GF-D8 (cell line): ENCODE data around the gene MINPP1.
"Not testable (repeated sequence)": the region's sequence is repeated elsewhere in the genome, so short reads cannot be mapped to it uniquely, and the experiment has no call there.

Experiments used
- DNase-seq: peaks from one replicate; lab custom pipeline; 2025; lab: John Stamatoyannopoulos, UW

Gene MINPP1

DNA sequence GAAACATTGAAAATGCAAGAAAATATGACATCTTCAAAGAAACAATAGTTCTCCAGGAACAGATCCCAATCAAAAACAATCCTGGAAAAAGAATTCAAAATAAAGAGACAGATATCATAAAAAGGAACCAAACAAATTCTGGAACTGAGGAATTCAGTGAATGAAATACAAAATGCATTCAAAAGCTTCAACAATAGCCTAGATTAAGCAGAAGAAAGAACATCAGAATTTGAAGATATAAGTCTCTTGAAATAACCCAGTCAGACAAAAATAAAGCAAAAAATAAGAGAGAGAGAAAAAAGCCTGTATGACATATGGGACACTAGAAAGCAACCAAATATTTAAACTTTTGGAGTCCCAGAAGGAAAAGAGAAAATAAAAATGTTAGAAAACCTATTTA, 60.3 kb downstream of the MINPP1 start:
- no peak for DNase-seq

DNA sequence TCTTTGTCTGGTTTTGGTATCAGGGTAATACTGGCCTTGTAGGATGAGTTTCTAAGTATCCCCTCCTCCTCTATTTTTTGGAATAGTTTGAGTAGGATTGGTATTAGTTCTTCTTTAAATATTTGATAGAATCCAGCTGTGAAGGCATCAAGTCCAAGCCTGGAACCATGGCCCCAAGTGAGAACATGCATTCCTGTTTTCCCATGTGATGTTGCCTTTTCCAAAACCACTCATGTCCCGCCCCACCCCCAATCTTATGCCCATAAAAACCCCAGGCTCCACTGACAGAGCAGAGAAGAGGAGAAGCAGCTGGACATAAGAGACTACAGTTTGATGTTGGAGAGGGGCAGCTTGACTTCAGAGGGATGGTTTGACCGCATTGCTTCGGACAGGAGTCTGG, 71.2 kb downstream of the MINPP1 start:
- no peak for DNase-seq

DNA sequence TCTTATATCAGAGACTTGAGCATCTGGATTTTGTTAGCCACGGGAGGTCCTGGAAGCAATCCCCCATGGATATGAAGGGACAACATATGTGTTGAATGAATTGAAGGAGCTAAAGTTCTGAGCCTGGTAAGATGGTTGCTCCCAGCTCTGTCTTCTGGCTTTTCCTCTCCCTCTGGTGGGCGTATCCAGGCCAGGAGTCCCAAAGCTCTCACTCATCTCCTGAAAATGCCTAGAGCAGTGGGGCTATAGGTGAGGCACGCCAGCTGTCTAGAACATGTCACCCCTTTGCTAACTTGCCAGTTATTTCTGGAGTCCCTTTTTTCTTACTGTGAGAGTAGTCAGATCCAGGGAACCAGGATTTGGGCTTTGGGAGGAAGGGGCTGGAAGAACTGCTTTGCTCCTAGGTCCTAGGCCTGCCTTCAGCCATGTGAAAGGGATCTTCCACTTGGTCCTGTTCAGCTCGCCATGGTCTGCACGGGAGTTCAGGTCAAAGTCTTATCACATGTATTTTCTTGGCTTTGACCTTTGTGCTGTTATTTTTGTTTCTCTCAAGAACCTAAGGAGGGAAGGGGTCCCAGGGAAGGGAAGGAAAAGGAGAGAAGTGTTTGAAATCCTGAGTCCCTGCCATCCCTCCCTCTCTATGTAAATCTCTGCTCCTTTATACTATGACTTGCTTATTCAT, 73.6 kb downstream of the MINPP1 start:
- no peak for DNase-seq

DNA sequence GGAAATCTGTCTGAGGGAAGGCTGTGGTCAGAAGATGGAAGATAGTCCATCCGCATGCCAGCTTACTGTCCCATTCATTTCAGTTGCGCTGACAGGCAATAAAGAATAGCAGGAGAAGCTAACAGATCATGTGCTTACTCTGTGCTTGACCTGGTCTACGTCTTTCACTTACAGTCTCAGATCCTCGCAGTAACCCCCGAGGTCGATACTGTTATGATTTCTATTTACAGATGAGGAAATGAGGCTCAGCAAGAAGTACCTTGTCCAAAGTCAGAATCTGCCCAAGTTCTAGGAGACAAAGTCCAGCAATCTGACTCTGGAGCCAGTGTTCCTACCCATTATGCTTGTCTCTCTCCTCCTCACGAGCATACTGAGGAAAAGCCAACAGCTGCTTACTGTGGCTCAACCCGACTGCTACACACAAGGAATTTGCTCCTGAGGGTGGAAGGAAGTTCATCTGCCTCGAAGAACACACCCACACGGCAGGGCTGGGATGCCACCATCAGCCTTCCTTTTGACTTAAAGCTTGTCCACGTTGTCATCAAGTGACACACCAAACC, 74.2 kb downstream of the MINPP1 start:
- no peak for DNase-seq

DNA sequence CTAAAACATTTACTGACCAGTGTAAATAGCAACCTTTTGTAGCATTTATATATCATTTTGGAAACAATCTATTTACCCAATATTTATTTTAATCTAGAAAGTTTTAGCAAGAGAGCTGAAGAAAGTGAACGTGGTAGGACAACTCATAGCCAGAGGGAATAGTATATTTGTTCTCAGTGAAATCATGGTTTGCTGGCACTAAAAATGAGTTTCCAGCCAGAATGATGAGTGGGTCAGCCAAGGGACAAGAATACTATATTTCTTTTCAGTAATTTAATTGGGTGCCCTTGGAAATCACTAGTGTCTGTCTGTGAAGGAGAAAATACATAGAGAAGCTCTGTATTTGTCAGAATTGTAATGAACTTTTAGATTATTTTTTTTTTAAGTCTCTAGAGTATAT, 74.9 kb downstream of the MINPP1 start:
- no peak for DNase-seq

DNA sequence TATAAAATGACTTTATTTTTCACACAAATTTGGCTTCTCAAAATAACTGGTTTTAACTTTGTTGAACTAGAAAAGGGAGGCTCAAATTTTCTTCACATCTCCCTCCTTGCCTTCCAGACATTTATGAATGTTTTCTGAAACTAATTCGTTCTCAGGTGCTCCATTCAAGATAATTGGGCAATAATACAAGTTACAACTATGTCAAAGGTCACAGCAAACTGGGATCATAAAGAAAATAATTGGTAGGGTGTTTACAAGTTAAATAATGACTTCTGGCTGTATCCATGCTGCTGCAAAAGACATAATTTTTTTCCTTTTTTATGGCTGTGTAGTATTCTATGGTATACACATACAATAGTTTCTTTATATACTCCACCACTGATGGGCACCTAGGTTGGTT, 75.3 kb downstream of the MINPP1 start:
- DNase-seq = no peak

DNA sequence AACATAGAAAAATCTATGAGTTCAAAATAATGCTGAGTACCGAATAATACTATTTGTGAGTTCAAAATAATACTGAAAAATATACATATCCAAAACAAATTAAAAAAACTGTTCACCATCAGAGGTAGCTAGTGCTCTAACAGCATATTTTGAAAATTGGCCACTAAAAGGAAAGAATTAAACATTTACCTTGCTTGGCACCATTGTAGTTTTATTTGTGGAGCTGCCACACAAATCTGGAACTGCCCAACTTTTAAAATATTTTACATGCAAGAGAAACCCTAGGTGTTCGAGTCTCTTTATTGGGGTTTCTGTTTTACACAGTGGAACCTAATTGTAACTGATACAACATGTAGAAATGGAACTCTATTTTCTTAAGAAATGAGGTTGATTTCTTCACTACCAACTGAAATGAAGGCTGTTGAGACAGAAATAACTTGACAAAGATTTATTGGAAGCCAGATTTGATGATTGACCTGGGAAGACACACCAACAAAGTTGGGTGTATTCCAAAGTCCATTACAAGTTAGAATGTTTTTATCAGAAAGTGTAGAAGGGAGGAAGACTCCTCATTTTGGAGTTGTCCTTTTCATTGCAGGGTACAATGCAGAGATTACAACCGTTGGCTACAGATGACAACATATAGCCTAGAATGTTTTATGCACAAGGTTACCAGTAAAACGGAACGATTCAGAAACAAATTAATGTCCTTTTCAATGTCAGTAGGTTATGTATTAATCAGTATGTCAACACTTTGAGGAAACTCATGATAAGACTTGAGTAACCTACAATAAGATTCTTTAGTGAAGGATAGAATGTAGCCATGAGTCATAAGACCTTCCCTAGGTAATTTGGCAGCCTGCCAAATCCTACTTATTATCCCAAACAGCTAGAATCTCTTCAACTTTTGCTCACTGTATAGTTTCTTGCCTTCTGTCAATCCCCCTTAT, 81.1 kb downstream of the MINPP1 start:
- DNase-seq = no peak

DNA sequence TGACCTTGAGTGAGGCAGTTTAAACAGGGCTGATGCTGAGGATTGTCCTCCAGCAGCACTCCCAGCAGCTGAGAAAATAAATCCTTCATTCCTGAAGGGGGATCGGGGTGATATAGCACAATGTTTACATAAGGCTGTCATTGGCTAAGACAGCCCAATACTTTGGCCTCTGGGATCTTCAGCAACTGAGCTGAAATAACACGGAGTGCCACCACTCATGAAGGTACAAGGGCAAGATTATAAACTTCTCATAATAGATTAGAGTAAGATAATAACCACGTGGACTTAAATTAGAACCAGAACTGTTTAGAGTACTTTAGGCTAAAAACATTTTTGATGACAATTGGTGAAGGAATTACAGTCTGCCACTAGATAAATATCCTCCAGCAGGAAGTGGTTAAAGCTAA, 85.0 kb downstream of the MINPP1 start:
- no peak for DNase-seq

DNA sequence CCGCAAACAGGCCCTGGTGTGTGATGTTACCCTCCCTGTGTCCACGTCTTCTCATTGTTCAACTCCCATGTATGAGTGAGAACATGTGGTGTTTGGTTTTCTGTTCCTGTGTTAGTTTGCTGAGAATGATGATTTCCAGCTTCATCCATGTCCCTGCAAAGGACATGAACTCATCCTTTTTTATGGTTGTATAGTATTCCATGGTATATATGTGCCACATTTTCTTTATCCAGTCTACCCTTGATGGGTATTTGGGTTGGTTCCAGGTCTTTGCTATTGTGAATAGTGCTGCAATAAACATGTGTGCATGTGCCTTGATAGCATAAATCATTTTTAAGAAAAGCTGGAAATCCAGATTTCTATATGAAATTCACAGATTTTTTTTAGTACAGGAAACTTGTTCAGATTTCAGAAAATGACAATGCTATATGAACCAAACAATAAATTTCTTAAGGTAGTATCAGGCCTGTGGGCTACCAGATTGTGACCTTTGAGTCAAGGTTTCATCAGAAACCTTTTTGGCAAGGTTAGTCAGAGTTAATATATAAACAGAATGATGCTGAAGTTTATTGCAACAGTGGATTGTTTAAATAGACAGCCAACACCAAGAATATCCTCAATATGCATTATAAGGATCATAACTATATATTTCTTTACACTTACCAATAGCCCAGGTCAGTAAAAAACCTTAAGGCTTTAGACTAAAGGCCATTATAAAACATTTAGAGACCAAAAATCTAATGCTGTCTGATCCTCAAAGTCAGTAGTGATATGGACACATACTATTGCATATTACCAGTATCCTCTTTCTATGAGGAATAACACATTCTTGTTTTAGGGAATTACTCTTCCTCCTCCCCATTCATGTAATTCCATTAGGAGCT, 86.3 kb downstream of the MINPP1 start:
- no peak for DNase-seq

DNA sequence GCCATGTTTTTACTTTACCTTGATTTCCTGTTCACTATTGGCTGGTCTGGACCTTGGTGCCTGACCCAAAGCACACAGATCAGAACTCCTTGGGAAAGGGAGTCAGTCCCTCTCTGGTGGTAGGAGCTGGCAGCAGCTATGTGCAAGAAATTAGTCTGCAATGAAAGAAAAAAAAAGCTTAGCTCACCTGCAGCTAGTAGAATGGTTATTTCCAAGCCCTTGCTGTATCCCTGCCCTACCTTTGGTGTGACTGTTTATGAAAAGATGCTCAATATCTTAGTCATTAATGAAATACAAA, 86.8 kb downstream of the MINPP1 start:
- DNase-seq = no peak

DNA sequence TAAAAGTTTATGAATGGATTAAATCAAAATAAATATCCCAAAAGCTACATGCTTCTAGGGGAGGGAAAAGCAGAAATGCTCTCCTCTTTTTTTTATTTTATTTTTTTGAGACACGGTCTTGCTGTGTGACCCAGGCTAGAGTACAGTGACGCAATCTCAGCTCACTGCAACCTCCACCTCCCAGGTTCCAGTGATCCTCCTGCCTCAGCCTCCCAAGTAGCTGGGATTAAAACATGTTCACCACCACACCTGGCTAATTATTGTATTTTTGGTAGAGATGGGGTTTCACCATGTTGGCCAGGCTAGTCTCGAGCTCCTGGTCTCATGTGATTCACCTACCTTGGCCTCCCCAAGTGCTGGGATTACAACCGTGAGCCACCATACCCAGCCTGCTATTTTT, 88.2 kb downstream of the MINPP1 start:
- not testable (repeated sequence) for DNase-seq

DNA sequence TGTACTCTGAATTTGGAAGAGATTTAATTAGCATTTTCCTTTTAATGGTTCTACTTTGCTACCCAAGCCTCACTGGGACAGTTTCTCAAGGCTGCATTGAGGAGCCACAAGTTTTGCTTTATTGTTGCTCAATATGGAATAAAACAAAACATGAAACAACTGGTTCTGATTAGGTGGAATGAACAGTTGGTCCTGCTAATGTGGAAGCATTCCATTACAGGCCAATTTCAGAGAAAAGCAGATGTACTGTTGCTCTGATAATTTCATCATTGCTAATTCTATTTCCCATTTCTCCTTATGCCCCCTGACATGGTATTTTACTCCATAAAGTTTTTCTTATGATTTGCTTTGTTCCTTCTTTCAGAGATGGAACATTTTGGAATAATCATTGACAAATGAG, 89.0 kb downstream of the MINPP1 start:
- DNase-seq = no peak

DNA sequence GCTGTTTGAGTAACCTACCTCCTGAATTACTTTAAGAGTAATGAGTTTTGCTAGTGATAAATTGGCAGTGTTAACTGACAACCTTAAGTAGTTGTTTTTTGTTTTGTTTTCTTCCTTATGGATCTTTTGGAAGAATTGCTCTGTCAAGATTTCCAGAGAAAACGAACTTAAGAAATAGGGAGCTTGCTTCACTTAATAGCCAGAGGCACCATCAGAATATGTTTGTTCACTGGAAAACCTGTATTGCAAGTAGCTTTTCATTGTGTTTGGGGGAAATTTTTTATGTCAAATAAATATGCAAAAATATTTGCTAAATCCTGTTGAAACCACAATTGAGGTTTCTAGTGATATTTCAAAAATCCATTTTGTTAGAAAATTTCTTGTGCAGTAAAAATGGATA, 89.5 kb downstream of the MINPP1 start:
- DNase-seq = no peak

DNA sequence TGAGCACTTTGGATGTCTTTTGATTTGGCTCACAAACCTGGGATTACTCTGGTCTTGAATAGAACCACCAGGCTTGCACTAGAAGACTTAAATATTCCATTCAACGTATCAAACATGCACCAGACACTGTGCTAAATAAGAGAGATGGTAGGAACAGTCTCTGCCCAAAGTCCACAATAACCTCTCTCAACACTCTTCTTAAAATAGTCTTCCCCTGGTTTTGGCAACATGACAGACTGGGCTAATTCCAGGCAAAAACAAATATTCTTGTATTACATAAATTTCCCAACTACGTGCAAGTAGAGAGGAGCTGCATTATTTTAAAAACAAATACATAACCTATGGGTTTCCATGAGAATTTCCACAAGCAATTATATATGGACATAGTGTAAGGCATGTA, 90.2 kb downstream of the MINPP1 start:
- no peak for DNase-seq

DNA sequence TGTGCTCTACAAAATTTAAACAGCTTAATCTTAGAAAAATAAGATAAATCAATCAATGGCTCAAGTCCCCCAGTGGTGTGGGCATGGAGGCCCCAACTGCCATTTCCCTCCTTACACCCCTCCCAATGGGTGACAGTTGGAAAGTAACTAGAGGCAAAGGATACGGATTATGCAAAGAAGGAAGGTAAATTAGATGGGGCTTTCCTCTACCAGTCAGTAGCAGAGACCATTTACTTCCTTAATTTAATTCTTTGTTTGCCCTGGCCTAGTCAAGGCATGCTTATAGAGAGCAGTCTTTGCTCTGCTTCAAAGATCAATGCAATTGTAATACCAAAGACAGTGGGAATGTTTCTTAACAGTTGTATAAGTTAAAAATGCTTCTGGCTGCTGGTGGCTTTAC, 91.7 kb downstream of the MINPP1 start:
- DNase-seq = no peak

DNA sequence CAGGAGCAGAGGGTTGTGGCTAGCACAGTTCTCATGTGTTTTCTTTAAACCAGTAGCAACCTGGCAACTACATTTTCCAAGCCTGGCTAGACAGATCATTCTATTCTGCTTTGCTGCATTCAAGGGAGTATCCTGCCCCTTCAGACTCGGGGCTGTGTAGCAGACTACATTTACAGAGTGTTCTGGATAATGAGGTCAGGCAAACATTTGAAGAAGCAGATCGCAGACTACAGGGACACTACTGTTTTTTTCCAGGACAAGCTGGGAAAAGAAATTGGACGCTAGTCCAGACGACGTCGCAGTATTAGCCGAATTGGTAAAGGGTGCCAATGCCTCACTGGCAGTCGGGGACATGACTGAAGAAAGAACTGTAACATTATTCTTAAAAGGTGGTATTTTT, 94.0 kb downstream of the MINPP1 start:
- DNase-seq = no peak

DNA sequence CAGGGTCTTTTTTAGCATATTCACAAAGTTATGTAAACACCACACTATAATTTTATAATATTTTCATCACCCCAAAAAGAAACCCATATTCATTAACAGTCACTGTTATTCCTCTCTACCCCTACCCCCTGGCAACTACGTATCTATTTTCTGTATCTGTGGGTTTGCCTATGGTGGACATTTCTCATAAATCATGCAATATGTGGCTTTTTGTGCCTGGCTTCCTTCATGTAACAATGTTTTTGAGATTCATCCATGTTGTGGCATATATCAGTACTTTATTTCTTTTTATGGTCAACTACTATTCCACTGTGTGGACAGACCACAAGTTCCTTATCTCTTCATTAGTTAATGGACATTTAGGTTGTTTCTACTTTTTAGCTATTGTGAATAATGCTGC, 95.9 kb downstream of the MINPP1 start:
- DNase-seq = no peak
